ENCODE measurements around the gene FAM199X.
"Not testable (repeated sequence)": the region's sequence is repeated elsewhere in the genome, so short reads cannot be mapped to it uniquely, and the experiment has no call there.

Gene FAM199X

DNA sequence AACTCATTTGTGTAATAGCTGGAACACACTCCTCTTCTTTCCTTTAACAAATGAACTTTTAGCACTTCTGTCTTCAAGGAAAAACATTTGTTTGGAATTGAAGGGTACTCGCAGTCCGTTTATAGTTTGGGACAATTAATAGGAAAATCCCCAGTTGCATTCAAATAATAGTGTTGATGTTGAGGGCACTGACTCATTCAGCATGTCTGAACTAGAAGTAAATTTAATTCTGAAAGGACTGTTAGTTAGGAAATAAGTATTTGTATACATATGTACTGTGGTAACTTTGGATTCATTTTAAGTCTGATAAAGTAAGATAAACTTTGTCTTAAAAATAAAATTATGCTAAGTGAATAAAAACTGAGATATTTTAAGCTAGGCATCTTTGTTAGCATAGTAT is 27.2 kb downstream of the FAM199X start:
- no peak for DNase-seq

DNA sequence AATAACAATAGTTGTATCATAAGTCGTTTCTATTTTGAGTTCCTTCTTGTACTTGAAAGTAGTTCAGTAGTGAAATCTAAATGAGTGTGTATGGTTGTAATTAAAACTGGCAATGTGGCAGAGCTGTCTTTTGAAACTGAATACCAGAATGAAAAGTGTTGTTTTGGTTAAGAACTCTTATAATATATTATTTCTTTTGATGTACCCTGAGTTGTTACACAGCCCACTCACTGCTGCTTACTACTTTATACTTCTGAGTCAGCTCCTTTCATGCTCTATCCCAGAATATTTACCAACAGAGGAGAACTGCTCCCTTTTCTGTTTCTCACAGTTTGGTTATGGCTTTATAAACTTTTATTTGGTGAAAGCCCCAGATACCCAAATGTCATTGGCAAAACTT is 28.8 kb downstream of the FAM199X start:
- no peak for DNase-seq

DNA sequence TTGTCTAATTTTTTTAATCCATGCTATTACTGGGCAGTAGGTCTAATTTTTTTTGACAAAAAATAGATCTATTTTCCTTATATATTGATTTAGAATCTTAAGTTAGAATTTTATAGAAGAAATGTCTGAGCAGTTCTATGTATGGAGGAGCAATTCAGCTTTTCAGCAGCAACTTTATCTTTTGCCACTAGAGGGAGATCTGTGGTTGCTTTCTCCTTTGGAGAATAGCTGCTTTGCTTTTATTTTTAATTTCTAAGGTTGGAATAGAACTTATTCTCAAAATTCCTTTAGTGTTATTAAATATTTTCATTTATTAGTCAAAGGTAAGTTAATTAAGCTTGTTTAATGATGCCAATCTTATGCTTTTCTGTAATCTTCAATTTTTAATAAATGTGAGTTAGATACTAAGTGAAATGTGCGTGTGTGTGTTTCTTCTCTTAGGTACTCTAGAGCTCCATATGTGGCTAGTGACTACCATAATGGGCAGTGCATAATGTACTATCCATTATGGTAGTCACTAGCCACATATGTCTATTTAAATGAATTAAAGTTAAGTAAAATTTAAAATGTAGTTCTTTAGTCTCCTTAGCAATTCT is 29.3 kb downstream of the FAM199X start:
- DNase-seq = no peak

DNA sequence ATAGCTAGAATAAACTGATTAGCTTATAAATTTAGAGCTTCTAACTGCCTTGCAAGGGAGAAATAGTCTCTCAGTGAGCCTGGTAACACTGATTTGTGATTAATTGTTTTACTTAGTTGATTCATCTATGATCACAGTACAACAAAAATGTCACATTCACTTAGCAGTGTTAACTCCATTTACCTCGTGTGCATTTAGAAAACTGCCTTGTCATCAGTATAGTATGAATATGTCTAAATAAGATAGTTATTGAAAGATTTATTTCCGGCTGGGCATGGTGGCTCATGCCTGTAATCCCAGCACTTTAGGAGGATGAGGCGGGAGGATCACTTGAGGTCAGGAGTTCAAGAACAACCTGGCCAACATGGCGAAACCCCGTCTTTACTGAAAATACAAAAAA is 39.3 kb downstream of the FAM199X start:
- DNase-seq = no peak

DNA sequence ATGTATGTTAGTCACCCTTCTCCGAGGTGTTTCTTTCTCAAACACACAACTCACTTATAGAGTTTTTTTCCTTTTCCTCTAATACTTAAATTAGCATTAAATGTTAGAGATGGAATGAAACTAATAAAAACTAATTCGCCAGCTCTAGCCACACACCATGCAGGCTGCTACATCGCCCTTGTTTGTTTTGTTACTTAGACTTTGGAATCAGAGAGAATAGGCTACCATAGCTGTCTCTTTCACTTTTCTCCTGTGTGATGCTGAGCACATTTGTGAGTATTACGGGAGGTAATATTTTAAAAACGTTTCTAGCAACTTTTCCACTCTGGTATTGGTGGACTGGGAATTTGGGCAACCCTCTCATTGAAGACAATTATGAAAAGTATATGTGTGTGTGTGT is 44.9 kb downstream of the FAM199X start:
- no peak for DNase-seq

DNA sequence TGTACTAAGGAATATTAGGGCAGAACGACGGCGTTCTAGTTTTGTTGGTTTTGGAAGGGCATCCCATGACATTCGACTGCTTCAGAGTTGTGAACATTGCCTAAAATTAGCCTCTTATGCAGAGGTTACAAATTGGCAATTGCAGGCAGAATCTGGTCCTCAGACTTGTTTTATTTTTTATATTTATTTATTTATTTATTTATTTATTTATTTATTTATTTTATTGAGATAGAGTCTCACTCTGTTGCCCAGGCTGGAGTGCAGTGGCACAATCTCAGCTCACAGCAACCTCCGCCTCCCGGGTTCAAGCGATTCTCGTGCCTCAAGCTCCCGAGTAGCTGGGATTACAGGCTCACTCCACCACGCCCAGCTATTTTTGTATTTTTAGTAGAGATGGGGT is 63.8 kb downstream of the FAM199X start:
- not testable (repeated sequence) for DNase-seq

Measured in activated effector memory CD4-positive, alpha-beta T cell treated with anti-CD3 and anti-CD28 coated beads, Interleukin-2, amount 50 U/mL, for 16 hours (primary cell).